Uterus (tissue), 2 donors: ENCODE results near the gene SND1.

Experiments
- CTCF ChIP-seq, 4 experiments: fragments of 200-600 bp in 2 of 4; fragments of 450-650 bp in 2 of 4; sonication (generic) in 2 of 4; IDR thresholded peaks; one replicate each; pipeline ENCODE4 v1.5.1; 2016 to 2019; ENCODE audit warnings: antibody characterized with exemption in 4 of 4, mild to moderate bottlenecking in 2 of 4, moderate library complexity in 1 of 4
- POLR2A ChIP-seq, 2 donors: fragments of 450-650 bp; IDR thresholded peaks; one replicate each; pipeline ENCODE4 v1.6.1; 2016; ENCODE audit warnings: antibody characterized with exemption in 2 of 2, mild to moderate bottlenecking in 1 of 2, moderate library complexity in 1 of 2

GRCh38 chr7:128108641-128109423 lies 456.8 kb downstream of the SND1 start:
- TF ChIP-seq POLR2A (IDR thresholded peaks at IDR 0.05) (no peak), CTCF (IDR thresholded peaks at IDR 0.05) (no peak)
